Endothelial cell of umbilical vein (primary cell): ENCODE measurements around the gene SLC25A34. TPM values are rescaled to one million over a fixed set of nuclear protein-coding genes. Genes with fewer than 3 reads are reported as not detected.

Experiments used
- BruUV-seq: library from RNA; stranded (reverse); fragments of 400-500 nt; replicated peaks from 2 replicates; lab custom pipeline; 2021; lab: Mats Ljungman, UMichigan
- CTCF ChIA-PET: fragments of 300-600, 350-600 bp; sonication (Branson Sonifier 250); formaldehyde crosslinking; loops from one replicate; lab custom pipeline; 2021; ENCODE audit warnings: antibody characterized with exemption, inconsistent platforms; lab: Charles Lee
- POLR2A ChIA-PET: fragments of 300-600, 350-600 bp; sonication (Branson Sonifier 250); formaldehyde crosslinking; loops from one replicate; lab custom pipeline; 2021; ENCODE audit warnings: antibody characterized with exemption, inconsistent platforms; lab: Charles Lee
- DNase-seq: peaks from one replicate; pipeline ENCODE4 v3.0.0-alpha.2; 2011; ENCODE audit warnings: low read depth, low spot score
- FAIRE-seq: peaks from 2 replicates; lab custom pipeline; 2011; peaks lifted over from hg19 to GRCh38; lab: Jason Lieb, UNC
- H2AFZ ChIP-seq: 2 replicates; pipeline ENCODE4 v1.6.0; 2012; ENCODE audit warnings: low read depth, low read length, control low read depth, inconsistent platforms
- H3K27ac ChIP-seq: 2 replicates; pipeline ENCODE4 v1.5.1; 2011; ENCODE audit warnings: low read depth, mild to moderate bottlenecking, control low read depth, low read length, moderate library complexity; ENCODE audit not compliant: insufficient read depth
- H3K27me3 ChIP-seq, 2 experiments: 2 replicates each; pipeline versions ENCODE4 v1.6.0 to v1.6.1; 2011; ENCODE audit warnings: low read length in 2 of 2, mixed read lengths in 1 of 2; ENCODE audit not compliant: control insufficient read depth in 2 of 2, insufficient read depth in 2 of 2
- H3K36me3 ChIP-seq, 2 experiments: 2 replicates in 1 of 2; 3 replicates in 1 of 2; pipeline ENCODE4 v1.5.1; 2011; ENCODE audit warnings: low read length in 2 of 2, mild to moderate bottlenecking in 1 of 2, moderate library complexity in 1 of 2; ENCODE audit not compliant: control insufficient read depth in 2 of 2, insufficient read depth in 2 of 2; ENCODE audit errors: extremely low read depth in 1 of 2
- H3K4me1 ChIP-seq: 3 replicates; pipeline ENCODE4 v1.5.1; 2011; ENCODE audit warnings: mild to moderate bottlenecking, low read length; ENCODE audit not compliant: control insufficient read depth, insufficient read depth; ENCODE audit errors: extremely low read depth
- H3K4me2 ChIP-seq: 2 replicates; pipeline ENCODE4 v1.6.1; 2011; ENCODE audit warnings: low read length, control low read depth, mixed read lengths; ENCODE audit not compliant: insufficient read depth
- H3K4me3 ChIP-seq, 3 experiments: fragments of 200-600 bp in 1 of 3; sonication (generic), shearing (Covaris generic) in 1 of 3; replicated peaks in 1 of 3; 2 replicates each; pipeline ENCODE4 v1.5.1; 2011 to 2016; ENCODE audit warnings: control low read depth in 3 of 3, low read length in 3 of 3, mild to moderate bottlenecking in 2 of 3, inconsistent platforms in 1 of 3, low read depth in 1 of 3, moderate library complexity in 1 of 3; ENCODE audit not compliant: insufficient read depth in 1 of 3
- H3K79me2 ChIP-seq: 2 replicates; pipeline ENCODE4 v1.6.0; 2012; ENCODE audit warnings: low read length, inconsistent platforms; ENCODE audit not compliant: control insufficient read depth, insufficient read depth
- H3K9ac ChIP-seq: replicated peaks from 2 replicates; pipeline ENCODE3; 2011; ENCODE audit warnings: low read length, control low read depth; ENCODE audit not compliant: insufficient read depth; ENCODE audit errors: extremely low read depth
- H3K9me1 ChIP-seq: replicated peaks from 3 replicates; pipeline ENCODE4 v1.6.0; 2011; ENCODE audit warnings: mild to moderate bottlenecking, low read length; ENCODE audit not compliant: control insufficient read depth, insufficient read depth; ENCODE audit errors: extremely low read depth
- H3K9me3 ChIP-seq: replicated peaks from 2 replicates; pipeline ENCODE4 v1.5.1; 2012; ENCODE audit warnings: low read length, inconsistent platforms; ENCODE audit not compliant: control insufficient read depth, insufficient read depth
- H4K20me1 ChIP-seq: replicated peaks from 2 replicates; pipeline ENCODE3; 2011; ENCODE audit warnings: mild to moderate bottlenecking, low read length; ENCODE audit not compliant: control insufficient read depth, insufficient read depth; ENCODE audit errors: extremely low read depth
- dilution Hi-C: fragments of 300-500 bp; cut with MboI; formaldehyde crosslinking; loops from one replicate; pipeline ENCODE4 v1.15.0; 2019; ENCODE audit warnings: low sequenced_read_pairs; ENCODE audit not compliant: extremely low pct_ligation_motif_present
- intact Hi-C: fragments of 100-400 bp; cut with micrococcal nuclease; formaldehyde crosslinking; loops from one replicate; pipeline ENCODE4 v1.10.0; 2022
- polyA plus RNA-seq, 4 experiments: library from polyadenylated mRNA; depleted of rRNA in 3 of 4; stranded (reverse) in 3 of 4; unstranded in 1 of 4; fragments of >200 nt; gene quantifications; 2 replicates each; pipeline versions ENCODE4 v1.2.1 to v1.2.3, GENCODE V29; 2011 to 2012; ENCODE audit warnings: missing spikeins in 1 of 4
- total RNA-seq: library from RNA; stranded (reverse); gene quantifications from 2 replicates; pipeline ENCODE4 v1.2.3, GENCODE V29; 2021
- TF ChIP-seq, protein P1 (sequence below), 2 donors: IDR thresholded peaks; 1 replicate in 1 of 2; 2 replicates in 1 of 2; pipeline ENCODE4 v1.5.1; 2011; ENCODE audit warnings: low read length in 2 of 2, mild to moderate bottlenecking in 2 of 2, moderate library complexity in 2 of 2, control low read depth in 1 of 2, inconsistent platforms in 1 of 2, low read depth in 1 of 2; ENCODE audit not compliant: insufficient read depth in 1 of 2; ENCODE audit errors: extremely low read depth in 1 of 2

Gene SLC25A34
- total and polyA plus RNA-seq, 2 donors (not counting 3 experiments of a cell fraction or from before 2014, with no cell fraction given): 0.90 to 1.1 TPM

DNA sequence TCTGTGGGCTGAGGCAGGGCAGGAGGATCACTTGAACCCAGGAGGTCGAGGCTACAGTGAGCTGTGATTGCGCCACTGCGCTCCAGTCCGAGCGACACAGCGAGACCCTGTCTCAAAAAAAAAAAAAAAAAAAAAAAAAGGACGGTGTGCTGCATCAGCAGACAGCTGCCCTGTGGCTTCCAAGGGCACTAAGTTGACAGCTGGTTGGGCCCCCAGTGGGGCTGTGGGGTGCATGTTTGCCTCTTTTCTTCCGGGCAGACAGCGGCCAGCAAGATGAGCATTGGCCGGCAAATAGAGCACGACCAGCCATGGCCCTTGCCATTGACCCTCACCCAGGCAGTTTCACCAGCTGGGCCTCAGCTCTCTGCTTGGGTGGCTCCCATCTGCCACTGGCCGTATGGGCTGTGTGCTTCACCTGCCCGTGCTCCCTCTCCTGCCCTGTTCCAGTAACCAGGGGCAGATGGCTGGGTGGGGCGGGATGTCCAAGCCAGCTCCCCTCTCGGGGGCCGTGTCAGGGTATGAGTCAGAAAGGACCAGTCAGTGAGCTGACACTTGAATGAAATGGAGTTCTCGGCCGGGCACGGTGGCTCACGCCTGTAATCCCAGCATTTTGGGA is 12.3 kb upstream of the SLC25A34 start:
- dilution Hi-C loops: no loop called here
- CTCF ChIA-PET: interaction anchor here (1.7 kb wide), 1 partner anchor 18 kb away, joined by 6 read pairs; no protein-coding TSS in a partner anchor

More for the DNA sequence above, 12.3 kb upstream of the SLC25A34 start:
- Histone ChIP-seq H3K4me2 (no peak overlapping the region), H3K27ac (no peak overlapping the region), H3K9ac (no peak overlapping the region), H2AFZ (no peak overlapping the region), H3K36me3 (peaks cover 9 to 56% of the 10 kb centered on the region in 2 experiments), H3K4me3 (no peak overlapping the region), H3K79me2 (no peaks in the 10 kb centered on the region), H3K9me1 (no peaks in the 10 kb centered on the region), H3K4me1 (no peaks in the 10 kb centered on the region), H3K27me3 (no peaks in the 10 kb centered on the region), H3K9me3 (no peaks in the 10 kb centered on the region), H4K20me1 (no peaks in the 10 kb centered on the region)
- TF ChIP-seq, protein P1, sequence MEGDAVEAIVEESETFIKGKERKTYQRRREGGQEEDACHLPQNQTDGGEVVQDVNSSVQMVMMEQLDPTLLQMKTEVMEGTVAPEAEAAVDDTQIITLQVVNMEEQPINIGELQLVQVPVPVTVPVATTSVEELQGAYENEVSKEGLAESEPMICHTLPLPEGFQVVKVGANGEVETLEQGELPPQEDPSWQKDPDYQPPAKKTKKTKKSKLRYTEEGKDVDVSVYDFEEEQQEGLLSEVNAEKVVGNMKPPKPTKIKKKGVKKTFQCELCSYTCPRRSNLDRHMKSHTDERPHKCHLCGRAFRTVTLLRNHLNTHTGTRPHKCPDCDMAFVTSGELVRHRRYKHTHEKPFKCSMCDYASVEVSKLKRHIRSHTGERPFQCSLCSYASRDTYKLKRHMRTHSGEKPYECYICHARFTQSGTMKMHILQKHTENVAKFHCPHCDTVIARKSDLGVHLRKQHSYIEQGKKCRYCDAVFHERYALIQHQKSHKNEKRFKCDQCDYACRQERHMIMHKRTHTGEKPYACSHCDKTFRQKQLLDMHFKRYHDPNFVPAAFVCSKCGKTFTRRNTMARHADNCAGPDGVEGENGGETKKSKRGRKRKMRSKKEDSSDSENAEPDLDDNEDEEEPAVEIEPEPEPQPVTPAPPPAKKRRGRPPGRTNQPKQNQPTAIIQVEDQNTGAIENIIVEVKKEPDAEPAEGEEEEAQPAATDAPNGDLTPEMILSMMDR (IDR thresholded peaks at IDR 0.05; ENCODE audit: extremely low read depth in 1 of 2, insufficient read depth in 1 of 2, low read depth in 1 of 2, low read length in 2 of 2): no peak
- DNase-seq (no peak), FAIRE-seq (no peak)
- POLR2A ChIA-PET: no interaction called here
- intact Hi-C loops: no loop called here
- BruUV-seq: no TSS peak
